ENCODE measurements around the gene SPP2. TPM values are rescaled to one million over a fixed set of nuclear protein-coding genes. Genes with fewer than 3 reads are reported as not detected.

The SPP2 gene
- total and polyA plus RNA-seq, 2 of the 8 experiments (the other 6 are each of a cell fraction or from before 2014, with no cell fraction given) = not detected

DNA sequence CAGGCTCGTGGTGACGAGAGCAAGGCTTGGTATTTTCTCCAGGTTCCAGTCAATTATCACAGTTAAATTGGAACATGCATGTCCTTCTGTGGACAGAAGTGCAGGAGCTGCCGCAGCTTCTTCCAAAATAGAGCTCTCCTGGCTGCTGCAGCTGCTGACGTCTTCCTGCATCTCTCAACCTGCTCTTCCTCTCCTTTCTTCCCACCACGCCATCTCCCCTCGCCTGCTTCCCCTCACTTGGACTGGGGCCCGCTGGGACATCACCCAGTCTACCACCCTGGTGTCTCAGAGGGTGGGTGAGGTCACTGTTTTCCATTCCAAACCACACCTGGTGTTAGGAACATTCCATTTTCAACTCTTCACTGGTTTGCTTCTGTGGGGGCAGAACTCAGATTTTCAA, 41.4 kb downstream of the SPP2 start (continued):
- TF ChIP-seq ZNF274 (IDR thresholded peaks at IDR 0.05; ENCODE audit: borderline replicate concordance, extremely low read depth, low read length) = no peak
- TF ChIP-seq HDAC2 (IDR thresholded peaks at IDR 0.05; ENCODE audit: borderline replicate concordance in 1 of 2, low read depth in 2 of 2, low read length in 2 of 2) = no peak

Measured in H1 (cell line).